ENCODE results near the gene SLC13A2.
"Not testable (repeated sequence)": the region's sequence is repeated elsewhere in the genome, so short reads cannot be mapped to it uniquely, and the experiment has no call there.

SLC13A2 gene

GRCh38 chr17:28519236-28519635 lies 45.8 kb downstream of the SLC13A2 start:
- no peak for DNase-seq

GRCh38 chr17:28520687-28521086 lies 47.2 kb downstream of the SLC13A2 start:
- no peak for DNase-seq

- no peak for DNase-seq
These were observed 48.1 kb downstream of the SLC13A2 start for GRCh38 chr17:28521311-28522085.

- not testable (repeated sequence) for DNase-seq
These were observed 48.8 kb downstream of the SLC13A2 start for GRCh38 chr17:28522281-28522680.

- DNase-seq = no peak
These were observed 49.7 kb downstream of the SLC13A2 start for GRCh38 chr17:28523186-28523585.

GRCh38 chr17:28523876-28524275 lies 50.4 kb downstream of the SLC13A2 start:
- DNase-seq = no peak

- DNase-seq = no peak
These were observed 51.3 kb downstream of the SLC13A2 start for GRCh38 chr17:28524476-28525424.

- no peak for DNase-seq
These were observed 52.9 kb downstream of the SLC13A2 start for GRCh38 chr17:28526381-28526780.

- no peak for DNase-seq
These were observed 53.8 kb downstream of the SLC13A2 start for GRCh38 chr17:28527181-28527681.

- no peak for DNase-seq
These were observed 54.4 kb downstream of the SLC13A2 start for GRCh38 chr17:28527859-28528258.

- DNase-seq = no peak
These were observed 55.0 kb downstream of the SLC13A2 start for GRCh38 chr17:28528327-28529012.

- DNase-seq = no peak
These were observed 55.6 kb downstream of the SLC13A2 start for GRCh38 chr17:28529013-28529400.

GRCh38 chr17:28530250-28530649 lies 56.8 kb downstream of the SLC13A2 start:
- no peak for DNase-seq

- no peak for DNase-seq
These were observed 57.5 kb downstream of the SLC13A2 start for GRCh38 chr17:28530926-28531325.

GRCh38 chr17:28532050-28532960 lies 58.9 kb downstream of the SLC13A2 start:
- DNase-seq = no peak

GRCh38 chr17:28533091-28533807 lies 59.8 kb downstream of the SLC13A2 start:
- no peak for DNase-seq

- DNase-seq = no peak
These were observed 61.4 kb downstream of the SLC13A2 start for GRCh38 chr17:28534740-28535375.

- no peak for DNase-seq
These were observed 63.2 kb downstream of the SLC13A2 start for GRCh38 chr17:28536532-28537218.

GRCh38 chr17:28537219-28537610 lies 63.8 kb downstream of the SLC13A2 start:
- DNase-seq = no peak

GRCh38 chr17:28538296-28538895 lies 65.0 kb downstream of the SLC13A2 start:
- no peak for DNase-seq
